ENCODE measurements around the gene PTPRT.
"Not testable (repeated sequence)": the region's sequence is repeated elsewhere in the genome, so short reads cannot be mapped to it uniquely, and the experiment has no call there.

PTPRT gene

DNA sequence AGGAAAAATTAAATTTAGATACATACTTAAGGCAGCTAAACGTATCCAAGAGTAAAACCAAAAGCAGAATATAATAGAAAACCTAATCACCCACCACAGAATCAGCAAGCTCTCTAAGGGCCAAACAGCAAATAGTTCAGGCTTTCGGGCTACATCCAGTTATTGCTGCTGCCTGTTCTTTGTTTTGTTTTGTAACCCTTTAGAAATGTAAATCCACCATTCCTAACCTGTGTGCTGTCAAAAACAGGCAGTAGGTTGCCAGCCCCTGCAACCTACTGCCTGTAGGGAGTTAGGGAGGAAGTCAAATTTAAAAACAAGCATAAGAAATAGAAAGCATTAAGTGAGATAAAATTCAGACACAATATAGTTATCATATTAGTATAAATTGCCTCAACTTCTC is 225.9 kb downstream of the PTPRT start:
- DNase-seq = no peak

- no peak for DNase-seq
These were observed 227.9 kb downstream of the PTPRT start for GRCh38 chr20:42961771-42962170.

DNA sequence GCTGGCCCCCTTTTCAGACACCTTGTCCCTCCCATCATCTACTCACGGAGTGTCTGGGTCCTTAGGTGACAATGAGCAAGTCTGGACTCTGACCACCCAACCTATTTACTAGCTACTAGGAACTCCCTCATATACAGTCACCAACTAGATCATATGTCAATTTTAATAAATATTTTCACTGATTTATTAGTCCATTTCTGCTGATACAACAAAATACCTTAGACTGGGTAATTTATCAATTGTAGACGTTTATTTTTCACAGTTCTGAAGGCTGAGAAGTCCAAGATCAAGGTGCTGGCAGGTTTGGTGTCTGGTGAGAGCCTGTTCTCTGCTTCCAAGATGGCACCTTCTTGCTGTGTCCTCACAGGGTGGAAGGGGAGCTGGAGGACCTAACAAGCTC is 229.7 kb downstream of the PTPRT start:
- no peak for DNase-seq

- DNase-seq = no peak
These were observed 231.2 kb downstream of the PTPRT start for GRCh38 chr20:42958367-42959069.

- no peak for DNase-seq
These were observed 232.0 kb downstream of the PTPRT start for GRCh38 chr20:42957704-42958095.

GRCh38 chr20:42957018-42957703 is 232.5 kb downstream of the PTPRT start:
- no peak for DNase-seq

- DNase-seq = no peak
These were observed 234.0 kb downstream of the PTPRT start for GRCh38 chr20:42955713-42956112.

- DNase-seq = no peak
These were observed 234.8 kb downstream of the PTPRT start for GRCh38 chr20:42954951-42955350.

GRCh38 chr20:42949950-42950349 is 239.8 kb downstream of the PTPRT start:
- no peak for DNase-seq

DNA sequence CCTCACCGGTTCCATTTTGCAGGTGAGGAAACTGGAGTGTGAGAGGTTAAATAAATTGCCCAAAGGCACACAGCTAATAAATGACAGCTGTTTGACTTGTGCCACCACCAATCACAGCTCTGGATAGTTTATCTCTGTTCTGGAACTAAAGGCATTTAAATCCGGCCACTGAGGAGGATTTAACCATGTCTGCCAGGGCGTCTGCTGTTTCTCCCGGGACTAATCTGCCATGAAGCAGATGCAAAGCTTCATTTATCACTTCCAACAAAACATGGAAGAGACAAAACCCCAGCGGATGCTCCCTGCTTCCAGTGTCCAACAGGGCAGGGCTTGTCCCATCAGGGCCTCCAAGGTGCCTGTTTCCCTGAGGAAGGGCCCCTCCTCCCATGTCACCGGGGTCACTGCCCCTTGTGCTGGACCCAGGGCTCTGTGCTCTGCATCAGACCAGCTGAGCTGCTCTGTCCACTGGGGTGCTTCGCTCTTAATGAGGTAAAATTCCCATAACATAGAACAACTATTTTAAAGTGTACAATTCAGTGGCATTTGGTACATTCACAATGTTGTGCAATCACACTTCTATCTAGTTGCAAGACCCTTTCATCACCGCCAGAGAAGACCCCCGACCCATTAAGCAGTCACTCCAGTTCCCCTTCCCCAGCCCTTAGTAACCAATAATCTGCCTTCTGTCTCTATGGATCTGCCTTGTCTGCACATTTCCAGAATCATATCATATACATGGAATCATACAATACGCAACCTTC is 244.3 kb downstream of the PTPRT start:
- no peak for DNase-seq

- DNase-seq = no peak
These were observed 248.1 kb downstream of the PTPRT start for GRCh38 chr20:42941629-42942028.

DNA sequence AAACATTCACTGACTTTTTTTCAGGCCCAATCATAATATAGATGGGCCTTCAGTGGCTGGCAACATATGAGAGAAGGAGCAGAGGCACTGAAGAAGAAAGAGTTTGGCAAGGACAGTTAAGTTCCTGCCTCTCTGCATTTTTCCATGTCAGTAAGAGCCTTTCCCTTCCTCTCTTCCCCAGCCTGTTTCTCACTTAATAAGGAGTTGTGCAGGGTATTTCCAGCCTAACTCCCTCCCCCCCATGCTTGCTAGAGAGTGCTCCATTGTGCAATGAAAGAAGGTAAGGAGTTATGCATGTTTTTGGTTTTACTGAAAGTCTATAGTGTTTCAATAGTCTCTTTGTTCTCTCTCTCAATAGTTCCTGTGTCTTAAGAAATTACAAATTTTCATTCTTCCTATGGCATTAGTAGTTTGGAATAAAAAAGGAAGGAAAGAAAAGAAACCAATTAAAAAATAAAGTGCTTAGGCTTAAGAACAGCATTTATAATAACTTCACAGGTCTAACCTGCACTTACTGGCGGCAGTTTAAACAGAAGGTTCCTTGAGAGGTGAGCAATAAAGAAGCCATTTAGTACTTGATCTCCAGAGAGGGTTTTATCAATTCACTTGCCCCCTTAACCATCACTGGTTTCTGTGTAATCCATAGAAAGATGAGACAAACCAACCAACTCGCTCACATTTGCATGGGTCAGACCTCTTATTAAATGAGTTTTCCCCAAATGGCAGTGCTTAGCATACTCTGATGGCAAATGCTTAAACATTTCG is 251.1 kb downstream of the PTPRT start:
- DNase-seq = no peak

- no peak for DNase-seq
These were observed 253.2 kb downstream of the PTPRT start for GRCh38 chr20:42936482-42936881.

DNA sequence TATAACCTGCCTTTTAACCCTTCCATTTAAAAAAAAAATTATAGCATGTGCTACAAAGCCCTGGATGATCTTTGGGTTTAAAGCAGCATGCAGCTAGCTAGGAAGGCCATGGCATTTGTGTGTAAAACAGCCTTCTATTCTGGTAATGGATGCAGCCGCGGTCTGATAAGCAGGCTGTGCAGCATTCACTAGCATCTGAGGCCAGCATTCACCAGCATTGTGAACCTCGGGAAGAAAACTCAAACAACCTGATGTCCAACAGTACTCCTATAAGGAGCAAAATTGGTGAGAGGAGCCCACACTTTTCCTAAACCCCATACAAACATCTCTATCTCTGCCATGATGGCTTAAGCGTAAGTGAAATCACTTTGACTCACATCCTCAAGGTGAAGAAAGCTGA is 265.5 kb downstream of the PTPRT start:
- no peak for DNase-seq

GRCh38 chr20:42923348-42923918 is 266.3 kb downstream of the PTPRT start:
- DNase-seq = no peak

DNA sequence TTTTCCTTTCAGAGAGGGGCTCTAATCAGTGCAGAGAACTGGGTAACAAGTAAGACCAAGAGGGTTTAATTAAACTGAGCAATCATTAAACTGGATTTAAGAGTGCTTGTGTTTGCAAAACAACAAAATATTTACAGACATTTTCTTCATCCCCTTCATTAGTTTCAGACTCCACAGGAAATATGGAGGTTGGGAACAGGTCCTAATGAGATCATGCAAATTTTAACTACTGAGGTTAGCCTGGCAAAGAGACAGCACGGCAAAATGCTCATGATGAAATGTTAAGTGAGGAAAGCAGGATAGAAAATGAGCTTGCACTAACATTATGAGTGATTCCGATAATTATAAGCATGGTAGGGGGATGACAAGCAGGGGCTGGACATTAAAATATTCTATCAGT is 268.9 kb downstream of the PTPRT start:
- DNase-seq = no peak

DNA sequence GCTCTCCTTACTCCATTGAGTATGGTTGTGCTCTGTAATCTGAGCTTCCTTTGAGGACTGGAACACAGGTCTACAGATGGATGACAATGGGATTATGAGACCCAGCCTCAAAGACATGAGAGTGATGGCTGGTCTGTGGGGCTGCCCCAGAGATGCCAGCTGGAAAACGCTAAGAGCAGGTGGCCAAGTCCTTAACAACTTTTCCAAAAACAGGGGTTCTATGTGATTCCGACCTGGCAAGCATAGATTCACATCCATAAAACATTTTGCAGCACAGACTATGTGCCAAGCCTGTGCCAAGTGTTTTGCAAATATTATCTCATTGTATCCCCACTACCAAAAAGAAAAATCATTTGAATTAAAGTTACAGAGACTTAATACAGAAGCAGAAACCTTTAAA is 270.4 kb downstream of the PTPRT start:
- no peak for DNase-seq

DNA sequence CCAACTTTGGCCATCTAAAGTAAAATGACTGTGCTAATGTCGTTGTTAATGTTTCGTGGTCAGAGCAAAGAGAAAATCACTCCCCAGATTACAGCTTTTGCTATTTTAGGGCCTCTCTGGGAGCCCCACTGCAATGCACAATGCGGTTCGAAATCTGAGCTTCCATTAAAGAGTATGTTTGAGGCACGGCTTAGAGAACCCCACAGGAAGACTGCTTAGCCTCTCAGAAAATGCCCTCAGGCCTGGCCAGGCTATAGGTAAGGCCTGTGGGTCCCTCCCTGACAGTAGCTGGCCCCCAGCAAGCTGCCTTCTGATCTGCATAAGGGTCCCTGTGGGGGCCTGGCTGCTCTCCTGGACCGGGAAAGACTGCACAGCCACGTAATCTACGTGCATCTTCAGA is 274.6 kb downstream of the PTPRT start:
- DNase-seq = no peak

- DNase-seq = no peak
These were observed 275.4 kb downstream of the PTPRT start for GRCh38 chr20:42914302-42914701.

DNA sequence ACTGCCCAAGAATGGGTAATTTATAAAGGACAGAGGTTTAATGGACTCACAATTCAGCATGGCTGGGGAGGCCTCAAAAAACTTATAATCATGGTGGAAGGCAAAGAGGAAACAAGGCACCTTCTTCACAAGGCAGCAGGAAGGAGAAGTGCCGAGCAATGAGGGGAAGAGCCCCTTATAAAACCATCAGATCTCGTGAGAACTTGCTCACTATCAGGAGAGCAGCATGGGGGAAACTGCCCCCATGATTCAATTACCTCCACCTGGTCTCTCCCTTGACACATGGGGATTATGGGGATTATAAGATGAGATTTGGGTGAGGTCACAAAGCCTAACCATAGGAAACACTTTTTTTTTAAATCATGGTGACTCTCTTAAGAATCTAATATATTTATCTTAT is 278.9 kb downstream of the PTPRT start:
- not testable (repeated sequence) for DNase-seq

- no peak for DNase-seq
These were observed 282.0 kb downstream of the PTPRT start for GRCh38 chr20:42907730-42908129.

- DNase-seq = no peak
These were observed 283.6 kb downstream of the PTPRT start for GRCh38 chr20:42906120-42906519.

GRCh38 chr20:42902509-42902908 is 287.2 kb downstream of the PTPRT start:
- DNase-seq = no peak

All from activated effector memory CD4-positive, alpha-beta T cell treated with Interleukin-2 at 50 U/mL for 16 hours (primary cell).